ENCODE data around the gene XRN2. TPM values are rescaled to one million over a fixed set of nuclear protein-coding genes. Genes with fewer than 3 reads are reported as not detected.
"Not testable (repeated sequence)": the region's sequence is repeated elsewhere in the genome, so short reads cannot be mapped to it uniquely, and the experiment has no call there.

The XRN2 gene
- total RNA-seq, 1 donor = 97.1 TPM

DNA sequence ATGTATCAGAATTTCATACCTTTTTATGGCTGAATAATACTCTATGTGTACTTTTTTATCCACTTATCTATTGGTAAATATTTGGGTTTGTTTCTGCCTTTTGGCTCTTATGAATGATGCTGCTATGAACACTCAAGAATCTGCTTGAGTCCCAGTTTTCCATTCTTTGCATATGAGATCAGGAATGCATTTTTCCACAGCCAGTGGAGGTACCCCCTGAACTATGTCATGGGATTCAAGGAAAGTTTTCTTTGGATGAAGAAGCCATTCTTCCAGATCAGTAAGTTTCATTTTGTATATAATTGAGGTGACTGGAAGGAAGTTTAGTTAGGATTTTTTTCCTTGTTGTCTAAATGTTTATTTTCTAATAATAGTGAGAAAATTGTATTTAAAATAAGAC is 53.3 kb downstream of the XRN2 start:
- no peak overlapping the region for H3K4me3 ChIP-seq (ENCODE audit: low read depth, low read length)
- DNase-seq (ENCODE audit: low read depth) = no peak

DNA sequence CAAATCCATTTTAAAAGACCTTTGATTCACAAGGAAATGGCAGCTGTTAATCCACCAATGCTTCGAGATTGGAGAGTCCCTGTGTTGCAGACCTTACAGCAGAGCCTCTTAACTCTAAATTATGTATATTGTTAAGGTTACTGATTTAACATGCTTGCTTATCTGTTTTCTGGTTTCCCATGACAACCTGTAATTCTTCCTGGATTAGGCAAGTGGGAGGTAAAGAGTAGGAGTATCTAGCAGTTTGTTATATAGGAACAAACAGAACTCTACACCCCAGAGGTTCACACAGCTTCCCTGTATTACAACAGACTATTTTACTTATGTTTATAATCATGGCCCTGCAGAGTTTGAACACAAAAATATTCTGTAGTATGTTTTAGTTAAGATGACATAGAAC is 54.7 kb downstream of the XRN2 start:
- TF ChIP-seq, protein P1, sequence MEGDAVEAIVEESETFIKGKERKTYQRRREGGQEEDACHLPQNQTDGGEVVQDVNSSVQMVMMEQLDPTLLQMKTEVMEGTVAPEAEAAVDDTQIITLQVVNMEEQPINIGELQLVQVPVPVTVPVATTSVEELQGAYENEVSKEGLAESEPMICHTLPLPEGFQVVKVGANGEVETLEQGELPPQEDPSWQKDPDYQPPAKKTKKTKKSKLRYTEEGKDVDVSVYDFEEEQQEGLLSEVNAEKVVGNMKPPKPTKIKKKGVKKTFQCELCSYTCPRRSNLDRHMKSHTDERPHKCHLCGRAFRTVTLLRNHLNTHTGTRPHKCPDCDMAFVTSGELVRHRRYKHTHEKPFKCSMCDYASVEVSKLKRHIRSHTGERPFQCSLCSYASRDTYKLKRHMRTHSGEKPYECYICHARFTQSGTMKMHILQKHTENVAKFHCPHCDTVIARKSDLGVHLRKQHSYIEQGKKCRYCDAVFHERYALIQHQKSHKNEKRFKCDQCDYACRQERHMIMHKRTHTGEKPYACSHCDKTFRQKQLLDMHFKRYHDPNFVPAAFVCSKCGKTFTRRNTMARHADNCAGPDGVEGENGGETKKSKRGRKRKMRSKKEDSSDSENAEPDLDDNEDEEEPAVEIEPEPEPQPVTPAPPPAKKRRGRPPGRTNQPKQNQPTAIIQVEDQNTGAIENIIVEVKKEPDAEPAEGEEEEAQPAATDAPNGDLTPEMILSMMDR (IDR thresholded peaks at IDR 0.05; ENCODE audit: insufficient read depth, low read length) = no peak
- DNase-seq (ENCODE audit: low read depth) = no peak
- H3K4me3 ChIP-seq (ENCODE audit: low read depth, low read length) = no peak overlapping the region

More for the DNA sequence above, 53.3 kb downstream of the XRN2 start:
- TF ChIP-seq, protein P1 (IDR thresholded peaks at IDR 0.05; ENCODE audit: insufficient read depth, low read length) = no peak

DNA sequence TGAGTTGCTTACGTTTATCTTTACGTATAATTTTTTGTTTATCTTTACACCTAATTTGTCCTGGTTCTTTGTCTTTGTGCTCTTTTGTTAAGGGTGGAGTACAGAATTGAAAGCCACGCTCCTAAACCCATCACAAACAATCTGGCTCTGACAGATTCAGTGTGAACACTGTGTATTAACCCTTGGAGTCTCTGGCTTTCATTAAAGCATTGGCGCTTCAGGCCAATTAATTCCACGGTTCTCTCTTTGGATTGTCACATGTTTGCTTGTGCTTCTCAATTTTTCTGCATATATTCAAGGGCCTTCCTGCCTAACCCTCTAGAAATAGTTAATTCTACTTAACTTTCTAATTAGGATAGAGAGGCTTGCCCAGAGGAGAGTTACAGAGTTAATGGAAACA is 55.6 kb downstream of the XRN2 start:
- no peak for DNase-seq (ENCODE audit: low read depth)
- H3K4me3 ChIP-seq (ENCODE audit: low read depth, low read length) = no peak overlapping the region
- TF ChIP-seq, protein P1 (IDR thresholded peaks at IDR 0.05; ENCODE audit: insufficient read depth, low read length) = no peak

DNA sequence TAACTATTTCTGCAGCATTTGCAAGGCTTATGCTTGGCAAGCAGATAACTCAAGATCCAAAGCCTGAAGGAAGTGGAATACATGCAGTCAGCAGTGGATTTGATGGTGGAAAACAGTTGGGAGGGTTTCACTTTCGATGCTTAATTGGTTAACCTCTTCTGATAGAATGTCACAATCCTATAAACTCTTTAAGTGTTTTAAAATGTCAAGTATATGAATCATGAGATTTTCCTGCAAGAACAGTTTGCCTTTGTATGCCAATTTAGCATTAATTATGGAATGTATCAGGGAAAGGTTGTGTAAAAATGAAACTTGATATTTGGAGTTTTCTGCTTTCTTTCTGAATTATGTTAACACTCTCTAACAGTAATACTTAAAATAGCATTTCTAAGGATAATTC is 57.6 kb downstream of the XRN2 start:
- DNase-seq (ENCODE audit: low read depth) = peak; percentile 15
- TF ChIP-seq, protein P1 (IDR thresholded peaks at IDR 0.05; ENCODE audit: insufficient read depth, low read length) = no peak
- no peak overlapping the region for H3K4me3 ChIP-seq (ENCODE audit: low read depth, low read length)

DNA sequence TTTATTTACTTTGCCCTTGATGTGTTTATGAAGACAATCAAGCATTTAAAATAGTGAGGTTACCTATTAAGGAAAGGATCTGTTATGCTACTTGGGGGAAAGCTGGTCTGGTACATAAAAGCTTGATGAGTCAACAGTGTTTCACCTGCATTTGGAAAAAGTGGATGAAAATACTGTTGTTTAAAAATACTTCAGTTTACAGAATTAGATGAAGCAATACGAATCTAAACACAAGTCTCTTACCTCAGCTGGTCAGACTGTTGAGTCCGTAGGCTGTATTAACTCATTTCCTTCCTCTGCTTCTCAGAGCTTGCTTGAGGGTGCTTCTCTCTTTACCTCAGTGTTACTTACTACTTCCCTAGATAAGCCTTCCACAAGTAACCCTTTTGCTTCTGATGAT is 58.1 kb downstream of the XRN2 start:
- DNase-seq (ENCODE audit: low read depth) = no peak
- TF ChIP-seq, protein P1 (IDR thresholded peaks at IDR 0.05; ENCODE audit: insufficient read depth, low read length) = no peak
- H3K4me3 ChIP-seq (ENCODE audit: low read depth, low read length) = no peak overlapping the region

DNA sequence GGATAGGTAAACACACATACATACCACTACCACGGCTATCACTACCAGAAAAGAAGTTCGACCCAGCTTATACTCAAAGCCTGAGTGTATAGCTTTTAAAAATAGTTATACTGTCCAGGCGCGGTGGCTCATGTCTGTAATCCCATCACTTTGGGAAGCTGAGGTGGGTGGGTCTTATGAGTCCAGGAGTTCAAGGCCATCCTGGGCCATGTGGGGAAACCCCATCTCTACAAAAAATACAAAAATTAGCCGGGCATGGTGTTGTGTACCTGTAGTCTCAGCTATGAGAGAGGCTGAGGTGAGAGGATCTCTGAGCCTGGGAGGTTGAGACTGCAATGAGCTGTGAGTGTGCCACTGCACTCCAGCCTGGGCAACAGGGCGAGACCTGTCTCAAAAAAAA is 61.3 kb downstream of the XRN2 start:
- TF ChIP-seq, protein P1 (IDR thresholded peaks at IDR 0.05; ENCODE audit: insufficient read depth, low read length) = no peak
- H3K4me3 ChIP-seq (ENCODE audit: low read depth, low read length) = no peak overlapping the region
- DNase-seq (ENCODE audit: low read depth) = no peak

DNA sequence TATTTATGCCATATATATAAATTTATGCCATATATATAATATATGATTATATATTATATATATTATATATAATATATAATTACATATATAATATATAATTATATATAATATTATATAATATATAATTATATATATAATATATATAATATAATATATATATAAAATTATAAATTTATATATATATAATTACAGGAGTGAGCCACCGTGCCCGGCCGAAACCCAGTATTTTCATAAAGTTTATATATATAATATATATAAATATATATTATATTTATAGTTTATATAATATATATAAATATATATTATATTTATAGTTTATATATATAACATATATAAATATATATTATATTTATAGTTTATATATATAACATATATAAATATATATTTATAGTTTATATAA is 62.6 kb downstream of the XRN2 start:
- no peak for DNase-seq (ENCODE audit: low read depth)
- no peak overlapping the region for H3K4me3 ChIP-seq (ENCODE audit: low read depth, low read length)
- TF ChIP-seq, protein P1 (IDR thresholded peaks at IDR 0.05; ENCODE audit: insufficient read depth, low read length) = no peak

DNA sequence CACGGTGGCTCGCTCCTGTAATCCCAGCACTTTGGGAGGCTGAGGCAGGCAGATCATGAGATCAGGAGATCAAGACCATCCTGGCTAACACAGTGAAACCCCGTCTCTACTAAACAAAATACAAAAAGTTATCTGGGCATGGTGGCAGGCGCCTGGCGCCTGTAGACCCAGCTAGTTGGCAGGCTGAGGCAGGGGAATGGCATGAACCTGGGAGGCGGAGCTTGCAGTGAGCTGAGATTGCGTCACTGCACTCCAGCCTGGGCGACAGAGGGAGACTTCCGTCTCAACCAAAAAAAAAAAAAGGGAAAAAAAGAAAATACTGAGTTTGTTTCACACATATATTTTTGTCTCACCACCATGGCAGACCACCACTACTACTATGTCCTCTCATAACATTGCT is 63.1 kb downstream of the XRN2 start:
- DNase-seq (ENCODE audit: low read depth); H3K4me3 ChIP-seq (ENCODE audit: low read depth, low read length): not testable (repeated sequence)
